ENCODE data around the gene LENG9.

DNA sequence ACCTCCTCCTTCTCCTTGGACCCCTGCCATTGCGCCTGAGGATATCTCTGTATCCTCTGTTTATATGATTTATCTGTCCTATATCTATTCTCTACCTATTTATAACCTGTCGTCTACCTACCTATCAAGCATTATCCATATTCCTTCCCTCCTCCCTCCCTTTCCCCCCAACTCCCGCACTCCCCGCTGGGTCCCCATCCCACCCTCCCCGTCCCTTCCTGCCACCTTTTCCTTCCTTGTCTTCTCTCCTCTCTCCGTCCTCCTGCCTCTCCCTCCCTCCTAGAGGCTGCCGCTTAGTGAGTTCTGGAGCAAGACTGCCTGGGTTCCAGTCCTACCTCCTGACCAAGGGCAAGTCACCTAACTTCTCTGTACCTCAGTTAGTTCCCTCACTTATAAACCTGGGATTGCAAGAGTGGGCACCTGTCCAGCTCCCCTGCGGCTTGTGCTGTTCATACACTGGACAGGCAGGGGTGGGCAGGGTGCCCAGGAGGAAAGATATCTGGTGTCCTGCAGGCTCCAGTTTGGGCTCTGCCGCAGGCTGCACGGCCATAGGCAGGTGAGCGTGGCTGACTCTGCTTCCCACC, 32.2 kb downstream of the LENG9 start:
- TF ChIP-seq PHF8 (CRISPR knock-in tag; IDR thresholded peaks at IDR 0.05) (no peak), ZBTB33 (CRISPR knock-in tag; IDR thresholded peaks at IDR 0.05) (no peak), KDM1A (CRISPR knock-in tag; IDR thresholded peaks at IDR 0.05) (no peak), CBX5 (CRISPR knock-in tag; IDR thresholded peaks at IDR 0.05; ENCODE audit: borderline replicate concordance) (no peak), ATF3 (CRISPR knock-in tag; IDR thresholded peaks at IDR 0.05) (no peak), POLR2A (IDR thresholded peaks at IDR 0.05; ENCODE audit: insufficient read depth in 1 of 2, low read depth in 2 of 2, low read length in 2 of 2) (no peak)

All from HepG2 (cell line).